B cell (primary cell): ENCODE results near the gene KIAA1210. TPM values are rescaled to one million over a fixed set of nuclear protein-coding genes. Genes with fewer than 3 reads are reported as not detected.

ENCODE experiments used
- ATAC-seq: fragments of 200-7000 bp; cut with Tn5 transposase; one replicate; pipeline ENCODE4 v1.10.0; 2021; ENCODE audit warnings: low read depth, mild to moderate bottlenecking, moderate number of reproducible peaks, moderate library complexity
- CTCF ChIA-PET: fragments of 350-600 bp; sonication (Branson Sonifier 250); formaldehyde crosslinking; loops from one replicate; lab custom pipeline; 2021; ENCODE audit warnings: antibody characterized with exemption, inconsistent platforms; lab: Charles Lee
- POLR2A ChIA-PET: fragments of 350-600 bp; sonication (Branson Sonifier 250); formaldehyde crosslinking; loops from one replicate; lab custom pipeline; 2021; ENCODE audit warnings: antibody characterized with exemption; lab: Charles Lee
- DNase-seq: peaks from one replicate; pipeline ENCODE4 v3.0.0; 2013
- H2AFZ ChIP-seq: 2 replicates; pipeline ENCODE4 v1.6.1; 2012; ENCODE audit warnings: mild to moderate bottlenecking, low read depth, low read length; ENCODE audit not compliant: insufficient read depth, poor library complexity, severe bottlenecking
- H3K27ac ChIP-seq, 2 donors: 1 replicate in 1 of 2; 2 replicates in 1 of 2; pipeline ENCODE4 v1.5.1; 2012 to 2013; ENCODE audit warnings: low read length in 2 of 2, mild to moderate bottlenecking in 2 of 2, moderate library complexity in 1 of 2
- H3K27me3 ChIP-seq, 4 experiments: fragments of 200-600 bp in 1 of 4; sonication (generic) in 1 of 4; replicated peaks in 1 of 4; 1 replicate in 2 of 4; 2 replicates in 2 of 4; pipeline versions ENCODE4 v1.6.1 to v1.7.0; 2013 to 2016; ENCODE audit warnings: low read length in 3 of 4, mild to moderate bottlenecking in 2 of 4, mixed read lengths in 1 of 4, moderate library complexity in 1 of 4; ENCODE audit not compliant: insufficient read depth in 4 of 4, control insufficient read depth in 3 of 4; ENCODE audit errors: control extremely low read depth in 1 of 4
- H3K36me3 ChIP-seq, 2 experiments: replicated peaks in 1 of 2; 1 replicate in 1 of 2; 2 replicates in 1 of 2; pipeline versions ENCODE4 v1.6.1 to v1.7.1; 2013; ENCODE audit warnings: low read length in 1 of 2; ENCODE audit not compliant: insufficient read depth in 2 of 2, control insufficient read depth in 1 of 2; ENCODE audit errors: control extremely low read depth in 1 of 2, extremely low read depth in 1 of 2
- H3K4me1 ChIP-seq, 2 donors: fragments of 200-600 bp in 1 of 2; sonication (generic) in 1 of 2; 1 replicate in 1 of 2; 2 replicates in 1 of 2; pipeline versions ENCODE4 v1.5.1 to v1.6.1; 2013 to 2017; ENCODE audit warnings: low read length in 2 of 2; ENCODE audit not compliant: control insufficient read depth in 2 of 2, insufficient read depth in 2 of 2
- H3K4me2 ChIP-seq: replicated peaks from 2 replicates; pipeline ENCODE3; 2012; ENCODE audit warnings: mild to moderate bottlenecking, low read depth, low read length; ENCODE audit not compliant: poor library complexity, severe bottlenecking
- H3K4me3 ChIP-seq, 5 experiments: fragments of 200-600 bp in 1 of 5; sonication (generic) in 1 of 5; 1 replicate in 3 of 5; 2 replicates in 2 of 5; pipeline versions ENCODE4 v1.5.1 to v1.7.0; 2011 to 2016; ENCODE audit warnings: low read length in 4 of 5, mild to moderate bottlenecking in 4 of 5, low read depth in 2 of 5, control low read depth in 1 of 5, moderate library complexity in 1 of 5; ENCODE audit not compliant: insufficient read depth in 1 of 5; ENCODE audit errors: control extremely low read depth in 1 of 5, extremely low read depth in 1 of 5
- H3K79me2 ChIP-seq: fragments of 200-600 bp; sonication (generic); one replicate; pipeline ENCODE4 v1.6.0; 2016; ENCODE audit warnings: low read length; ENCODE audit not compliant: control insufficient read depth, insufficient read depth
- H3K9ac ChIP-seq: fragments of 200-600 bp; sonication (generic); 2 replicates; pipeline ENCODE4 v1.6.1; 2017; ENCODE audit warnings: mild to moderate bottlenecking, low read length, moderate library complexity
- H3K9me3 ChIP-seq, 3 donors: one replicate each; pipeline versions ENCODE4 v1.6.1 to v1.7.1; 2013; ENCODE audit warnings: low read length in 2 of 3; ENCODE audit not compliant: control insufficient read depth in 2 of 3, insufficient read depth in 1 of 3; ENCODE audit errors: control extremely low read depth in 1 of 3
- H4K20me1 ChIP-seq: 2 replicates; pipeline ENCODE4 v1.6.0; 2012; ENCODE audit warnings: mild to moderate bottlenecking, low read length; ENCODE audit not compliant: insufficient read depth, control insufficient read depth, poor library complexity, severe bottlenecking
- H3K27ac Mint-ChIP-seq: one replicate; pipeline ENCODE4 v1.8.0; 2021; ENCODE audit warnings: mixed read lengths
- H3K27me3 Mint-ChIP-seq: one replicate; pipeline ENCODE4 v1.8.0; 2021; ENCODE audit warnings: mixed read lengths
- H3K4me1 Mint-ChIP-seq: one replicate; pipeline ENCODE4 v1.8.0; 2021; ENCODE audit warnings: mixed read lengths
- H3K4me3 Mint-ChIP-seq: one replicate; pipeline ENCODE4 v1.8.0; 2021; ENCODE audit warnings: mixed read lengths
- H3K9me3 Mint-ChIP-seq: one replicate; pipeline ENCODE4 v1.8.0; 2022; ENCODE audit warnings: mixed read lengths; ENCODE audit not compliant: insufficient read depth
- CTCF ChIP-seq: fragments of 200-600 bp; IDR thresholded peaks from one replicate; pipeline ENCODE4 v1.8.0; 2022; ENCODE audit warnings: antibody characterized with exemption, mild to moderate bottlenecking
- EZH2 ChIP-seq: IDR thresholded peaks from 2 replicates; pipeline ENCODE4 v1.6.1; 2012; ENCODE audit warnings: borderline replicate concordance, low read depth, mild to moderate bottlenecking, moderate library complexity, low read length; ENCODE audit not compliant: insufficient read depth, poor library complexity, severe bottlenecking
- WGBS: methylation state at CpG from one replicate; pipeline ENCODE4 v1.1.5; 2013; ENCODE audit warnings: missing lambda C conversion rate; ENCODE audit not compliant: insufficient coverage; 5-methylcytosine and 5-hydroxymethylcytosine counted together
- intact Hi-C: fragments of 100-400 bp; cut with micrococcal nuclease; formaldehyde crosslinking; loops from one replicate; pipeline ENCODE4 v1.10.0; 2022
- polyA plus RNA-seq: library from polyadenylated mRNA; depleted of rRNA; stranded (reverse); fragments of >200 nt; gene quantifications from 2 replicates; pipeline ENCODE4 v1.2.3, GENCODE V29; 2012
- total RNA-seq, 2 donors: library from RNA; stranded (reverse); fragments of 120-200 nt in 1 of 2; gene quantifications; 1 replicate in 1 of 2; 2 replicates in 1 of 2; pipeline versions ENCODE4 v1.2.3 to v1.2.4, GENCODE V29; 2013 to 2022

Gene KIAA1210
- total and polyA plus RNA-seq, 2 donors (not counting 1 experiment from before 2014, with no cell fraction given), result not detected

GRCh38 chrX:119158226-119158625 lies 30.6 kb upstream of the KIAA1210 start:
- TF ChIP-seq EZH2 (no peak), CTCF (no peak)
- Mint-ChIP-seq H3K27me3 (peaks cover 13% of the 10 kb centered on the region), H3K27ac (no peak overlapping the region)

GRCh38 chrX:119156241-119156640 lies 28.6 kb upstream of the KIAA1210 start:
- H3K4me1 ChIP-seq, result no peaks in the 10 kb centered on the region
- H3K9me3 ChIP-seq, result no peaks in the 10 kb centered on the region
- ATAC-seq, result no peak
- TF ChIP-seq EZH2 (no peak), CTCF (no peak)
- ChIA-PET POLR2A (no interaction called here), CTCF (no interaction called here)
- H3K4me2 ChIP-seq, result no peak overlapping the region
- no peak overlapping the region for H3K9ac ChIP-seq
- peaks cover 0 to 4% (median 2%) of the 10 kb centered on the region in 4 experiments for H3K27me3 ChIP-seq
- H2AFZ ChIP-seq, result no peak overlapping the region
- no peak overlapping the region for H3K4me3 ChIP-seq
- H3K27ac ChIP-seq, result no peak overlapping the region
- no peaks in the 10 kb centered on the region for H3K79me2 ChIP-seq
- Mint-ChIP-seq H3K27me3 (peaks cover 18% of the 10 kb centered on the region), H3K9me3 (no peaks in the 10 kb centered on the region), H3K4me3 (no peak overlapping the region), H3K4me1 (no peaks in the 10 kb centered on the region), H3K27ac (no peak overlapping the region)
- intact Hi-C loops, result no loop called here
- no CpG with 5 or more reads among the region's 1 CpG for WGBS
- no peaks in the 10 kb centered on the region for H4K20me1 ChIP-seq
- no peak for DNase-seq
- H3K36me3 ChIP-seq, result no peaks in the 10 kb centered on the region

More at GRCh38 chrX:119158226-119158625, 30.6 kb upstream of the KIAA1210 start:
- Histone ChIP-seq H3K4me2 (no peak overlapping the region), H3K27me3 (peaks cover 0 to 5% (median 2%) of the 10 kb centered on the region in 4 experiments), H2AFZ (no peak overlapping the region), H4K20me1 (no peaks in the 10 kb centered on the region), H3K9ac (no peak overlapping the region), H3K4me1 (no peaks in the 10 kb centered on the region), H3K9me3 (no peaks in the 10 kb centered on the region), H3K79me2 (no peaks in the 10 kb centered on the region), H3K36me3 (no peaks in the 10 kb centered on the region), H3K4me3 (no peak overlapping the region), H3K27ac (no peak overlapping the region)
- Mint-ChIP-seq H3K4me1 (no peaks in the 10 kb centered on the region), H3K9me3 (no peaks in the 10 kb centered on the region), H3K4me3 (no peak overlapping the region)
- no peak for ATAC-seq
- no peak for DNase-seq
- WGBS, result 83% methylated on average over 1 of the region's 3 CpGs
- POLR2A ChIA-PET, result no interaction called here
- intact Hi-C loops, result no loop called here
- CTCF ChIA-PET, result no interaction called here
